ENCODE results near the gene PRR3.
"Not testable (repeated sequence)": the region's sequence is repeated elsewhere in the genome, so short reads cannot be mapped to it uniquely, and the experiment has no call there.

PRR3 gene, protein sequence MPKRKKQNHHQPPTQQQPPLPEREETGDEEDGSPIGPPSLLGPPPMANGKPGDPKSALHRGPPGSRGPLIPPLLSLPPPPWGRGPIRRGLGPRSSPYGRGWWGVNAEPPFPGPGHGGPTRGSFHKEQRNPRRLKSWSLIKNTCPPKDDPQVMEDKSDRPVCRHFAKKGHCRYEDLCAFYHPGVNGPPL

DNA sequence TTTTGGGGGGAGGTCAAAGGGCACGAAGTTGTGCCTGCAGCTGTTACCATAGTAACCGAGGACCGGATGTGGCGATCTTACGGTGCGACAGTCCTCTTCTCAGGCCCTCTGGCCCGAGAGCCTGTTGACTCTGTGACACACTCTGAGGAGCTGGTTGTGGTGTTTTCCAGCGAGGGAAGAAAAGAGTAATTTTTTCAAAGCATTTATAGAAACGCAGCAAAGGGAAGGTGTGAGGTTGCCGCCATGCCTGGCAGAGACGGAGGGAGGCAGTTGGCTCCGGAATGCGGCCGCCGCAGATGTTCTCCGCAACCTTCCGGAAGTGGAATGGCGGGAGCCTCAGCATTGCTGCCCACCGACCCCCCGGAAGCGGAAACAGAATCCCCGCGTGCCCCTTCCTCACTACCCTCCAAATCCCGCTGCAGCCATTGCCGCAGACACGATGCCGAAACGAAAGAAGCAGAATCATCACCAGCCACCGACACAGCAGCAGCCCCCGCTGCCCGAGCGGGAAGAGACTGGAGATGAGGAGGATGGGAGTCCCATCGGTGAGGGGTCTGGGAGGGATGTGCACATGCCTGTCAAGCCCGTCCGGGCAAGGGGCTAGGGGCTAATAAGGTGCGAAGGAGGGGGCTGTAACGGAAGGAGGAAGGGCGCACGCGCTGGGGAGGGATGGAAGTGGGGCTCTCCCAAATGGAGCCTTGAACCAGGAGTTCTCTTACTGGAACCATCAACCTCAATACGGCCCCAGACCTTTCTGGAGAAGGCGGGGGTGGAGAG is at the start of gene PRR3:
TSS of gene PRR3 (plus strand) at position 390 of the 777 bp plus-strand sequence. CDS start at position 440, 50 bp downstream.
- peak; percentile 64 to 97 (median 93) for DNase-seq

DNA sequence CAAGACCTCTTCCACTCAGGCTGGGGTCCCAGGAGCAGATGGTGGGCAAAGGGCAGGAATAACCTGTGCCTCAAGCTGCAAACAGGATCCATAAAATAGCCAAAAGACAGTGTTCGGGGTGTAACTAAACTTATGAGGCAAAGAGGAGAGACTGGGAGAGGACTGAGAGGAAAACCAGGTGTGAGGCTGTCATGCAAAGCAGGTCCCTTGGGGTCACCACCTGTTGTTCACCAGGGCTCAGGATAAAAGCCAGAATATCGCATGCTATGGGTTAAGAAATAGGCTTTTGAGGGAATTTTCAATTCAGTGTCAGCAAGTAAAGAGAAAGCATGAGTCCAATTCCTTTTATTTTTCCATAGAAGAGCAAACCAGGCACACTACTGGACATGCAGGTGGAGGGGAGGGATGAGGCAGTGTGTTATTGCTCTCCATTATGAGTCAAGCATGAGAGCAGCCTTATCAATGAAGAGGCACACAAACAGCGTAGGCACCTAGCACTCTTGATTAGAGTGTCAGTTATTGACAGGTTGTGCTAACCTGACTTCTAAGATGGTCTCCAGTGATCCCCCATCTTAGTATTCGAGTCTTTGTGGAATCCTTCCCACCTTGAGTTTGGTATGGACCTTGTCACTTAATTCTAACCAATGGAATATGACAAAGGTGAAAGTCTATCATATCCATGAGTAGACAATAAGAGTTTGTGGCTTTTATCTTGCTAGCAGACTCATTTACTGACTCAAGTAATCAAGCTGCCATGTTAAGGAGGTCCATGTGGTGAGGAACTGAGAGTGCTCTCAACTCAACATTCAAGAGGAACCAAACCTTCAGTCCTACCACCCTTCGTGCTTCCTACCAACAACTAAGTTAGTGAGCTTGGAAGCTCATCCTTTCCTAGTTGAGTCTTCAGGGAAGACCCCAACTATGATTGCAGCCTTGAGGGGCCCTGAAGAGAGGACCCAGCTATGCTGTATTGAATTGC is 49.0 kb upstream of the PRR3 start:
- DNase-seq: no peak

DNA sequence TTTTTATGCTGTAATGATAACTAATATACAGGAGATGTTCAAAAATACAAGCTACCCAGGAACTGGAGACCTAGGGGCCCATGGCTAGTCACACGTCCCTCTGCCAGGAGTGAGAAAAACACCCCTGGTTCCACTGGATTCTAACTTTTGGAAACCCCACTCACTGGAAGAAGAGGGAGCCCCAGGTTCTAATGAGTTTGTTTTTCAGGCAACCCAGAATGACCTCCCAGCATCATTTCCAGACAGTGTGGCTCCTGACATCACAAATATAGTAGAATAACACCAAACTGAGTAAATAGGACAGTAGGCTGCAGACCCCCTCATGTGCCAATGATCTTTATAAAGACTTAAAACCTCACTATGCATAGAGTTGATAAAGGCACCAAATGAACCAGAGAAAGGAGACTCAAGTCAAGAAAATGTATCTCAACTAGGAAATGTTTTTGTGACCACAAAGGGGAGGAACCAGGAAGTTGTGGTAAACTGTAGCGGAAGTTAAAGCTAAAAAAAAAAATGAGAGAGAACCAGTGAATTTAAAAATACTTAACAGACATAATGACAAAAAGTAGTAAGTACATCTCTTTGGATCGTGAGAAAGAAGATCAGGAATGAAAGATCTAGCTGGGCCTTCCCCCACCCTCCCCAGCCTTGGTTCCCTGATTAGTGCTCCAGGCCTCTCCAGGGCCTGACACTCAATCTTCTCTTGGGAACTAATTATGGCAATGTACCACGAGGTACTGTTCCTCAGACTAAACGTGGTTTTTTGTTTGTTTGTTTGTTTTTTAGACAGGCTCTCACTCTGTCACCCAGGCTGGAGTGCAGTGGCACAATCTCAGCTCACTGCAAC is 48.0 kb upstream of the PRR3 start:
- DNase-seq: no peak

DNA sequence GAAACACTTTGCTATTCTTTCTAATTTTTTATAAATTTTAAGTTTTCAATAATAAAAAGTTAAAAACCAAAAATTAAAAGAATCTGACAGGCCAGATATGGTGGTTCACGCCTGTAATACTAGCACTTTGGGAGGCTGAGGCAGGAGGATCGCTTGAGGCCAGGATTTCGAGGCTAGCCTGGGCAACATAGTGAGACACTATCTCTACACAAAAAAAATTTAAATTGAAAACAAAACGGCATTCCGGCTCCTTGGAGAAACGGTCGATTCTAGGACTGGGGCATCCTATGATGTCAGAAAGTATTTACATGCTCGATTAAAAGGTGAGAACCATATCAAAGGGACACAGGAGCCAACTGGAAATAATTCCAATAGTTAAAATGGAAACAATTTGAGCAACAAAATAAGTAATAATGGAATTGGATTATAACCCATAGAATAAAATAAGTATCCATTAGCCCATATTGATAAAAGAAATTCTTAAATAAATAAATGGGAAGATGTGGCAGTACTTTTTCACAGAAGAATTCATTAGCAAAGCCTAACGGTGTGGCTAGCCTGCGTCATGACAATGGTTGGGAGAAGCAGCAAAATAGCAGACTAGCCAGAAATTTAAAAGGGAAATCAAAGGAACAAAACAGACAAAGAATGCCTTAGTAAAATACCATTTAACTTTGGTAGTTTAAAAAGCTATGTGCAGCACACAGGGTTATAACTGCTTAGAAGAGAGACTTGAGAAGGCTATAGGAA is 46.5 kb upstream of the PRR3 start:
- DNase-seq: no peak

DNA sequence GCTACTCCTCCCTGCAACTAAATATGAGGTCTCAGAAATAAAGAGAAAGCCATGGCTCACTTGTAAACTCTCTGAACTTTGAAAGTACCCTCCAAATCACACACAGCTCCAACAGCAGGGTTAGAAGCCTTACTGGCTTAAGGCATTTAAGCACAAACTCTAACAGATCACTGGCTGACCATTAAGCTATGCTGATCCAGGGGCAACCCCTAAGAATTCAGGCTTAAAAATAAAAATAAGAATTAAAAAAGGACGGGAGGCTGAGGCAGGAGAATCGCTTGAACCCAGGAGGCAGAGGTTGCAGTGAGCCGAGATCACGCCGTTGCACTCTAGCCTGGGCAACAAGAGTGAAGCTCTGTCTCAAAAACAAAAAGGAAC is 45.9 kb upstream of the PRR3 start:
- DNase-seq: no peak

- no peak for DNase-seq
These were observed 43.6 kb upstream of the PRR3 start for GRCh38 chr6:30513451-30513850.

DNA sequence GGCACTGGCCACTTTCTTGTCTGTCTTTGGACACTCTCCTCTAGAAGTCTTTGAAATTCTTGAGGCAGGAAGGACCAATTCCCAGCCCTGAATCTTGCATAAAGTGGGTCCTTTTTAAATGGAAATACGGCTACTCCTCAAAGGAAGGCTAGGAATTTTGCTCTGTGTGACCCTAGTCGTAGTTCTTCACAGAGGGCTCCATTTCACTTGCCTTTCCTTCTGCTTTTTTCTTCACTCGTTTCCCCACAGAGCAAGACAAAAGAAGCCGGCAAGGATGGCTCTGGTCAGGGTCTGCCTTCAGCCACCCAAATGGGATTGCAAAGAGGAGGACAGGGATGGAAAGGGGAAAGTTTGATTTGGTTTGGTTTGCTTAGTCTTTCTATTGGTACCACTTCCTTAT is 42.0 kb upstream of the PRR3 start:
- no peak for DNase-seq

GRCh38 chr6:30515944-30516753 is 40.9 kb upstream of the PRR3 start:
- DNase-seq: peak in 8 of 14 donors; percentile 18 to 66 (median 42)

DNA sequence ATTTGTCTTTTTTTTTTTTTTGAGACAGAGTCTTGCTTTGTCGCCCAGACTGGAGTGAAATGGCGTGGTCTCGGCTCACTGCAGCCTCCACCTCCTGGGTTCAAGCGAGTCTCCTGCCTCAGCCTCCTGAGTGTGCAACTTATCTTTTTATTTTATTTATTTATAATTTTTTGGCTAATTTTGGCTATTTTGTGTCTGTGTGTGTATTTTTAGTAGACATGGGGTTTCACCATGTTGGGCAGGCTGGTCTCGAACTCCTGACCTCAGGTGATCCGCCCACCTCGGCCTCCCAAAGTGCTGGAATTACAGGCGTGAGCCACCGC is 40.4 kb upstream of the PRR3 start:
- not testable (repeated sequence) for DNase-seq

DNA sequence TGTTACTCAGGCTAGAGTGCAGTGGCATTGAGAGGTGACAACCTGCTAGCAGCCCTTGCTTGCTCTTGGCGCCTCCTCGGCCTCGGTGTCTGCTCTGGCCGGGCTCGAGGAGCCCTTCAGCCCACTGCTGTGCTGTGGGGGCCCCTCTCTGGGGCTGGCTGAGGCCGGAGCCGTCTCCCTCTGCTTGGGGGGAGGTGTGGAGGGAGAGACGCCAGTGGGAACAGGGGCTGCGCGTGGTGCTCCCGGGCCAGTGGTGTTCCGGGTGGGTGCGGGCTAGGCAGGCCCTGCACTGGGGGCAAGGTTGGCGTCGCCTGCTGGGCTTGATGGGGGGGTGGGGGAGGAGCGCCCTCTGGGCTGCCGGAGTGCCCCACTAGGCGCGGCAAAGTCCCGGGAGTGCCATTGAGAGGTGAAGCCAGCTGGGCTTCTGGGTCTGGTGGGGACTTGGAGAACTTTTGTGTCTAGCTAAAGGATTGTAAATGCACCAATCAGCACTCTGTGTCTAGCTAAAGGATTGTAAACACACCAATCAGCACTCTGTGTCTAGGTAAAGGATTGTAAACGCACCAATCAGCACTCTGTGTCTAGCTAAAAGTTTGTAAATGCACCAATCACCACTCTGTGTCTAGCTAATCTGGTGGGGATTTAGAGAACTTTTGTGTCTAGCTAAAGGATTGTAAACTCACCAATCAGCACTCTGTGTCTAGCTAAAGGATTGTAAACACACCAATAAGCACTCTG is 39.2 kb upstream of the PRR3 start:
- not testable (repeated sequence) for DNase-seq

DNA sequence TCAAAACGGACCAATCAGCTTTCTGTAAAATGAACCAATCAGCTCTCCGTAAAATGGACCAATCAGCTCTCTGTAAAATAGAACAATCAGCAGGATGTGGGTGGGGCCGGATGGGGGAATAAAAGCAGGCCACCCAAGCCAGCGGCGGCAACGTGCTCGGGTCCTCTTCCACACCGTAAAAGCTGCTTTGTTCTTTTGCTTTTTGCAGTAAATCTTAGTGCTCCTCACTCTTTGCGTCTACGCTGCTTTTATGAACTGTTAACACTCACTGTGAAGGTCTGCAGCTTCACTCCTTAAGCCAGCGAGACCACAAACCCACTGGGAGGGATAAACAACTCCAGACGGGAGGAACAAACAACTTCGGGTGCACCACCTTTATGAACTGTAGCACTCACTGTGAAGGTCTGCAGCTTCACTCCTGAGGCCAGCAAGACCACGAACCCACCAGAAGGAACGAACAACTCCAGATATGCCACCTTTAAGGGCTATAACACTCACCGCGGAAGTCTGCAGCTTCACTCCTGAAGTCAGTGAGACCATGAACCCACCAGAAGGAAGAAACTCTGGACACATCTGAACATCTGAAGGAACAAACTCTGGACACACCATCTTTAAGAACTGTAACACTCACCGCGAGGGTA is 38.5 kb upstream of the PRR3 start:
- DNase-seq: not testable (repeated sequence)

DNA sequence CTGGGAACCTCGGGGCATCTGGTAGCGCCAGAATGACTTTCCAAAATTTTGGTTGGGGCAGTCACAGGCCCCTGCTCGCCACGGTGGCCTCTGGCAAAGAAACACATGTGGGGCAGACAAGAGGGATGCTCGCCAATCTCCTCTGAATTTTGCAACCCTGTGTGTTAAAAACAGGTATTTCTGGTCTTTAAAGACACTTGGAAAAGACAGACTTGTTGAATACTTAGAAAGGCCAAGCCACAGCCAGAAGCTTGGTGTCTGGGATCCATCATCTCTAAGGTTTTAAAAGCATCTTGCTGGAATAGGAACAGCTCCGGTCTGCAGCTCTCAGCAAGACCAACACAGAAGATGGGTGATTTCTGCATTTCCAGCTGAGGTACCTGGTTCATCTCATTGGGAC is 36.6 kb upstream of the PRR3 start:
- DNase-seq: no peak

- not testable (repeated sequence) for DNase-seq
These were observed 36.0 kb upstream of the PRR3 start for GRCh38 chr6:30521082-30521481.

- not testable (repeated sequence) for DNase-seq
These were observed 35.1 kb upstream of the PRR3 start for GRCh38 chr6:30521952-30522351.

GRCh38 chr6:30526444-30526843 is 30.7 kb upstream of the PRR3 start:
- DNase-seq: not testable (repeated sequence)

- not testable (repeated sequence) for DNase-seq
These were observed 27.7 kb upstream of the PRR3 start for GRCh38 chr6:30529349-30529875.

DNA sequence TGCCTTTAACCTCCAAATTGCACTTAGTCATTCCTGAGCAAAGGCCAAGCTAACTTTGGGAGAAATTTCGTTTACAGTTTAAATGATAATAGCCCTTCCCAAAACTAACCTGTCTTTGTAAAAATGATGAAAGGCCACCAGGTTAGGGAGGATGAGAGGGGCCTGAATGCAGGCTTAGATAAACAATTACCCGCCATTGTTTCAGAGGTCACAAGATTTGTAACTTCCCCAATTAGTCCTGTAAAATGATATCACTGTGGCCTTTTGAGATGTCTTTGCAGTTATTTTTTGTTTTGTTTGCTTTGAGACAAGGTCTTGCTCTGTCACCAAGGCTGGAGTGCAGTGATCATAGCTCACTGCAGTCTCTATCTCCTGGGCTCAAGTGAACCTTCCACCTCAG is 27.1 kb upstream of the PRR3 start:
- no peak for DNase-seq

GRCh38 chr6:30533460-30534294 is 23.4 kb upstream of the PRR3 start:
- DNase-seq: no peak
